Tibial nerve (tissue), 4 donors: ENCODE measurements around the gene RAPGEF6.

Experiments used
- EP300 ChIP-seq, 2 donors: sonication (generic); formaldehyde crosslinking; IDR thresholded peaks; one replicate each; pipeline ENCODE4 v1.6.1; 2017; ENCODE audit warnings: antibody characterized with exemption in 2 of 2, mild to moderate bottlenecking in 1 of 2
- POLR2A ChIP-seq, 2 donors: fragments of 450-650 bp; IDR thresholded peaks; one replicate each; pipeline ENCODE4 v1.6.1; 2017; ENCODE audit warnings: antibody characterized with exemption in 2 of 2, mild to moderate bottlenecking in 2 of 2, moderate library complexity in 2 of 2
- TF ChIP-seq, protein P1 (sequence below), 5 experiments: fragments of 200-600 bp in 3 of 5; fragments of 450-650 bp in 2 of 5; sonication (generic) in 3 of 5; IDR thresholded peaks; one replicate each; pipeline ENCODE4 v1.5.1; 2016 to 2019; ENCODE audit warnings: antibody characterized with exemption in 5 of 5, mild to moderate bottlenecking in 3 of 5, moderate library complexity in 2 of 5

DNA sequence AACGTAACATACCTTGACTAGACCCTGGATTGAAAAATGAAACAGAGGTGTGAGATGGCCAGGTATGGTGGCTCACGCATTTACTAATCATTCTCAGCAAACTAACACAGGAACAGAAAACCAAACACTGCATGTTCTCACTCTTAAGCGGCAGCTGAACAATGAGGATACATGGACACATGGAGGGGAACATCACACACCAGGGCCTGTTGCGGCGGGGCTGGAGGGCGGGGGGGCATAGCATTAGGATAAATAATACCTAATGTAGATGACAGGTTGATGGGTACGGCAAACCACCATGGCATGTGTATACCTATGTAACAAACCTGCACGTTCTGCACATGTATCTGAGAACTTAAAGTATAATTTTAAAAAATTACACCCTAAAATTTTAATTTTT lies 15.9 kb downstream of the RAPGEF6 start:
- TF ChIP-seq, protein P1, sequence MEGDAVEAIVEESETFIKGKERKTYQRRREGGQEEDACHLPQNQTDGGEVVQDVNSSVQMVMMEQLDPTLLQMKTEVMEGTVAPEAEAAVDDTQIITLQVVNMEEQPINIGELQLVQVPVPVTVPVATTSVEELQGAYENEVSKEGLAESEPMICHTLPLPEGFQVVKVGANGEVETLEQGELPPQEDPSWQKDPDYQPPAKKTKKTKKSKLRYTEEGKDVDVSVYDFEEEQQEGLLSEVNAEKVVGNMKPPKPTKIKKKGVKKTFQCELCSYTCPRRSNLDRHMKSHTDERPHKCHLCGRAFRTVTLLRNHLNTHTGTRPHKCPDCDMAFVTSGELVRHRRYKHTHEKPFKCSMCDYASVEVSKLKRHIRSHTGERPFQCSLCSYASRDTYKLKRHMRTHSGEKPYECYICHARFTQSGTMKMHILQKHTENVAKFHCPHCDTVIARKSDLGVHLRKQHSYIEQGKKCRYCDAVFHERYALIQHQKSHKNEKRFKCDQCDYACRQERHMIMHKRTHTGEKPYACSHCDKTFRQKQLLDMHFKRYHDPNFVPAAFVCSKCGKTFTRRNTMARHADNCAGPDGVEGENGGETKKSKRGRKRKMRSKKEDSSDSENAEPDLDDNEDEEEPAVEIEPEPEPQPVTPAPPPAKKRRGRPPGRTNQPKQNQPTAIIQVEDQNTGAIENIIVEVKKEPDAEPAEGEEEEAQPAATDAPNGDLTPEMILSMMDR (IDR thresholded peaks at IDR 0.05), result no peak
- no peak for TF ChIP-seq POLR2A (IDR thresholded peaks at IDR 0.05)
- TF ChIP-seq EP300 (IDR thresholded peaks at IDR 0.05), result no peak
